Panc1 (cell line): Measurements from ENCODE around the gene SLC38A1. TPM values are rescaled to one million over a fixed set of nuclear protein-coding genes. Genes with fewer than 3 reads are reported as not detected.

Experiments
- ATAC-seq: fragments of 200-7000 bp; cut with Tn5 transposase; 2 replicates; pipeline ENCODE4 v1.9.1; 2020; ENCODE audit warnings: mild to moderate bottlenecking, moderate library complexity
- BruUV-seq: library from RNA; stranded (reverse); fragments of 400-500 nt; replicated peaks from 2 replicates; lab custom pipeline; 2021; lab: Mats Ljungman, UMichigan
- CTCF ChIA-PET: fragments of 300-600 bp; sonication (Branson Sonifier 250); formaldehyde crosslinking; loops from one replicate; lab custom pipeline; 2022; ENCODE audit warnings: antibody characterized with exemption; lab: Charles Lee
- POLR2A ChIA-PET: fragments of 300-600 bp; sonication (Branson Sonifier 250); formaldehyde crosslinking; loops from one replicate; lab custom pipeline; 2022; ENCODE audit warnings: antibody characterized with exemption; lab: Charles Lee
- DNase-seq: peaks from one replicate; pipeline ENCODE4 v3.0.0-alpha.2; 2010; ENCODE audit warnings: low read depth, low spot score
- H3K27ac ChIP-seq: 2 replicates; pipeline ENCODE4 v1.5.1; 2011; ENCODE audit warnings: mild to moderate bottlenecking, low read length, inconsistent platforms
- H3K27me3 ChIP-seq: fragments of 200-500 bp; sonication (Bioruptor generic); 2 replicates; pipeline ENCODE4 v1.6.0; 2014; ENCODE audit warnings: low read length, inconsistent platforms; ENCODE audit not compliant: control insufficient read depth, insufficient read depth
- H3K36me3 ChIP-seq: fragments of 200-500 bp; sonication (Bioruptor generic); 2 replicates; pipeline ENCODE4 v1.5.1; 2014; ENCODE audit warnings: inconsistent platforms, mild to moderate bottlenecking, low read length, moderate library complexity; ENCODE audit not compliant: control insufficient read depth, insufficient read depth
- H3K4me1 ChIP-seq: 2 replicates; pipeline ENCODE4 v1.5.1; 2011; ENCODE audit warnings: inconsistent platforms, mild to moderate bottlenecking, low read length, moderate library complexity; ENCODE audit not compliant: control insufficient read depth, insufficient read depth
- H3K4me3 ChIP-seq, 2 experiments: 2 replicates each; pipeline ENCODE4 v1.5.1; 2011 to 2012; ENCODE audit warnings: low read depth in 2 of 2, low read length in 2 of 2, mild to moderate bottlenecking in 2 of 2, inconsistent platforms in 1 of 2, moderate library complexity in 1 of 2
- H3K9me3 ChIP-seq: fragments of 200-500 bp; sonication (Bioruptor generic); 2 replicates; pipeline ENCODE4 v1.5.1; 2014; ENCODE audit warnings: low read depth, mild to moderate bottlenecking, inconsistent platforms, low read length, moderate library complexity; ENCODE audit not compliant: control insufficient read depth, insufficient read depth
- POLR2AphosphoS5 ChIP-seq: IDR thresholded peaks from 2 replicates; pipeline ENCODE4 v1.6.1; 2012; ENCODE audit warnings: mild to moderate bottlenecking, low read depth, low read length, moderate library complexity
- REST ChIP-seq, 2 experiments: IDR thresholded peaks; 2 replicates each; pipeline ENCODE4 v1.6.1; 2011 to 2012; ENCODE audit warnings: low read depth in 2 of 2, control low read depth in 1 of 2, low read length in 1 of 2, mild to moderate bottlenecking in 1 of 2, moderate library complexity in 1 of 2; ENCODE audit not compliant: insufficient read depth in 1 of 2
- SIN3A ChIP-seq: IDR thresholded peaks from 2 replicates; pipeline ENCODE4 v1.6.1; 2012; ENCODE audit warnings: low read depth, mild to moderate bottlenecking, low read length, moderate library complexity, borderline replicate concordance; ENCODE audit not compliant: insufficient read depth
- TCF7L2 ChIP-seq: IDR thresholded peaks from 2 replicates; pipeline ENCODE4 v1.6.1; 2011; ENCODE audit warnings: mild to moderate bottlenecking, low read depth, low read length, inconsistent platforms
- in situ Hi-C: cut with HindIII; loops from 2 replicates; pipeline ENCODE4 v1.10.0; 2016; ENCODE audit warnings: low sequenced_read_pairs, low pct_unique_long_range_greater_than_20kb
- intact Hi-C: fragments of 100-400 bp; cut with micrococcal nuclease; formaldehyde crosslinking; loops from one replicate; pipeline ENCODE4 v1.10.0; 2022; ENCODE audit not compliant: unreplicated experiment
- total RNA-seq: library from RNA; stranded (reverse); gene quantifications from one replicate; pipeline ENCODE4 v1.2.1, GENCODE V29; 2021; ENCODE audit not compliant: unreplicated experiment
- TF ChIP-seq, protein P1 (sequence below): fragments of 450-650 bp; IDR thresholded peaks from 2 replicates; pipeline ENCODE4 v1.5.1; 2017; ENCODE audit warnings: mild to moderate bottlenecking

The SLC38A1 gene
- total RNA-seq, 1 experiment from 2014 or later, result 127 TPM

DNA sequence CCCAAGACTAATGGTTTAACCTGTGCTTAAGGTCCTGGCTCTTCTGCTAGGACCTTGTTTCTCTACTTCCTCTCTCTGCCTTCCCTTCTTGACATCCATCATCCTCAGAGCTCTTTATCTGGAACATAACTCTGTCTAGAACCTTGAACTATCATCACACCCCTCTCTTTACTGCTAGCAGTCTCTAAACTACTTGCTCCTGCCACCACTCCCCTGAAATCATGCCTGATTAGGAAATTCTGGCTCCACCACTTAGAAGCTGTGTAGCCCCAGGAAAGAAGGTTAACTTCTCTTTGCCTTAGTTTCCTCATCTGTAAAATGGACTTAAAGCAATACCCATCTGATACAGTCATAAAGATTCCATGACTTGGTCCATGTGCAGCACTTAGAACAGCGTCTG is 9.1 kb downstream of the SLC38A1 start:
- no peak overlapping the region for H3K4me3 ChIP-seq
- intact Hi-C loops, result loop anchor here (10.0 kb wide), 1 partner anchor 105 kb away; no protein-coding TSS in a partner anchor
- TF ChIP-seq, protein P1, sequence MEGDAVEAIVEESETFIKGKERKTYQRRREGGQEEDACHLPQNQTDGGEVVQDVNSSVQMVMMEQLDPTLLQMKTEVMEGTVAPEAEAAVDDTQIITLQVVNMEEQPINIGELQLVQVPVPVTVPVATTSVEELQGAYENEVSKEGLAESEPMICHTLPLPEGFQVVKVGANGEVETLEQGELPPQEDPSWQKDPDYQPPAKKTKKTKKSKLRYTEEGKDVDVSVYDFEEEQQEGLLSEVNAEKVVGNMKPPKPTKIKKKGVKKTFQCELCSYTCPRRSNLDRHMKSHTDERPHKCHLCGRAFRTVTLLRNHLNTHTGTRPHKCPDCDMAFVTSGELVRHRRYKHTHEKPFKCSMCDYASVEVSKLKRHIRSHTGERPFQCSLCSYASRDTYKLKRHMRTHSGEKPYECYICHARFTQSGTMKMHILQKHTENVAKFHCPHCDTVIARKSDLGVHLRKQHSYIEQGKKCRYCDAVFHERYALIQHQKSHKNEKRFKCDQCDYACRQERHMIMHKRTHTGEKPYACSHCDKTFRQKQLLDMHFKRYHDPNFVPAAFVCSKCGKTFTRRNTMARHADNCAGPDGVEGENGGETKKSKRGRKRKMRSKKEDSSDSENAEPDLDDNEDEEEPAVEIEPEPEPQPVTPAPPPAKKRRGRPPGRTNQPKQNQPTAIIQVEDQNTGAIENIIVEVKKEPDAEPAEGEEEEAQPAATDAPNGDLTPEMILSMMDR, result no peak
- peaks cover 51% of the 10 kb centered on the region for H3K4me1 ChIP-seq
- no peak overlapping the region for H3K27ac ChIP-seq
- DNase-seq (no peak), ATAC-seq (no peak)
- in situ Hi-C loops, result no loop called here
- H3K27me3 ChIP-seq, result no peaks in the 10 kb centered on the region
- ChIA-PET CTCF (no interaction called here), POLR2A (no interaction called here)
- no peaks in the 10 kb centered on the region for H3K36me3 ChIP-seq
- BruUV-seq, result no TSS peak
- no peaks in the 10 kb centered on the region for H3K9me3 ChIP-seq

DNA sequence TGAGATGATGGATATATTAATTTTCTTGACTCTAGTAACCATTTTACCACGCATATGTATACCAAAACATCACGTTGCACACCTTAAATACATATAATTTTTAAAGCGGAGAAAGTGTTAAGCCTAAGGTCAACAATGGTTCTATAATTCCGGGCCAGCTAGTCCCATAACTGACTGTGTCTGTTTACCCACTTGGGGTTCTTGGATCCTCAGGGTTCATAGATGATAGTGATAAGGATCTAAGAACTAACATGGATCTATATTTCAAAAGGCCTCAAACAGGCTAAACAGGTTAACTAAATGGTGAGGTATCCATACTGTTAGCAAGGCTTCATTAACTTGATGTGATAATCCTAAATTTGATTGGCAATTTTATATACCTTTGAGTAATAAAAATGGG is 9.8 kb downstream of the SLC38A1 start:
- H3K27ac ChIP-seq, result no peak overlapping the region
- no peak for TF ChIP-seq SIN3A
- no peak for TF ChIP-seq TCF7L2
- TF ChIP-seq REST (IDR thresholded peaks at IDR 0.05; ENCODE audit: insufficient read depth in 1 of 2, low read depth in 2 of 2, low read length in 1 of 2), result no peak
- TF ChIP-seq POLR2AphosphoS5, result no peak
- TF ChIP-seq, protein P1, result no peak
- peaks cover 45% of the 10 kb centered on the region for H3K4me1 ChIP-seq
- no peak overlapping the region for H3K4me3 ChIP-seq
- in situ Hi-C loops, result no loop called here
- intact Hi-C loops, result no loop called here
- no TSS peak for BruUV-seq
- no peak for ATAC-seq
- H3K9me3 ChIP-seq, result no peaks in the 10 kb centered on the region
- CTCF ChIA-PET, result no interaction called here
- POLR2A ChIA-PET, result no interaction called here
- no peak for DNase-seq
- H3K27me3 ChIP-seq, result no peaks in the 10 kb centered on the region
- H3K36me3 ChIP-seq, result peaks cover 6% of the 10 kb centered on the region
